ENCODE data around the gene PLEKHJ1.

Gene PLEKHJ1

GRCh38 chr19:2210206-2210605 is 25.9 kb downstream of the PLEKHJ1 start:
- TF ChIP-seq, protein P1, sequence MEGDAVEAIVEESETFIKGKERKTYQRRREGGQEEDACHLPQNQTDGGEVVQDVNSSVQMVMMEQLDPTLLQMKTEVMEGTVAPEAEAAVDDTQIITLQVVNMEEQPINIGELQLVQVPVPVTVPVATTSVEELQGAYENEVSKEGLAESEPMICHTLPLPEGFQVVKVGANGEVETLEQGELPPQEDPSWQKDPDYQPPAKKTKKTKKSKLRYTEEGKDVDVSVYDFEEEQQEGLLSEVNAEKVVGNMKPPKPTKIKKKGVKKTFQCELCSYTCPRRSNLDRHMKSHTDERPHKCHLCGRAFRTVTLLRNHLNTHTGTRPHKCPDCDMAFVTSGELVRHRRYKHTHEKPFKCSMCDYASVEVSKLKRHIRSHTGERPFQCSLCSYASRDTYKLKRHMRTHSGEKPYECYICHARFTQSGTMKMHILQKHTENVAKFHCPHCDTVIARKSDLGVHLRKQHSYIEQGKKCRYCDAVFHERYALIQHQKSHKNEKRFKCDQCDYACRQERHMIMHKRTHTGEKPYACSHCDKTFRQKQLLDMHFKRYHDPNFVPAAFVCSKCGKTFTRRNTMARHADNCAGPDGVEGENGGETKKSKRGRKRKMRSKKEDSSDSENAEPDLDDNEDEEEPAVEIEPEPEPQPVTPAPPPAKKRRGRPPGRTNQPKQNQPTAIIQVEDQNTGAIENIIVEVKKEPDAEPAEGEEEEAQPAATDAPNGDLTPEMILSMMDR (IDR thresholded peaks at IDR 0.05; ENCODE audit: low read depth, low read length, missing control alignments) = no peak
- no peak for DNase-seq (ENCODE audit: extremely low read depth, low read depth)
- H3K4me3 ChIP-seq (replicated peaks; ENCODE audit: low read depth, low read length) = no peak overlapping the region

- TF ChIP-seq, protein P1 (IDR thresholded peaks at IDR 0.05; ENCODE audit: low read depth, low read length, missing control alignments) = no peak
- no peak for DNase-seq (ENCODE audit: extremely low read depth, low read depth)
- no peak overlapping the region for H3K4me3 ChIP-seq (replicated peaks; ENCODE audit: low read depth, low read length)
These were observed 26.7 kb downstream of the PLEKHJ1 start for GRCh38 chr19:2209408-2209807.

DNA sequence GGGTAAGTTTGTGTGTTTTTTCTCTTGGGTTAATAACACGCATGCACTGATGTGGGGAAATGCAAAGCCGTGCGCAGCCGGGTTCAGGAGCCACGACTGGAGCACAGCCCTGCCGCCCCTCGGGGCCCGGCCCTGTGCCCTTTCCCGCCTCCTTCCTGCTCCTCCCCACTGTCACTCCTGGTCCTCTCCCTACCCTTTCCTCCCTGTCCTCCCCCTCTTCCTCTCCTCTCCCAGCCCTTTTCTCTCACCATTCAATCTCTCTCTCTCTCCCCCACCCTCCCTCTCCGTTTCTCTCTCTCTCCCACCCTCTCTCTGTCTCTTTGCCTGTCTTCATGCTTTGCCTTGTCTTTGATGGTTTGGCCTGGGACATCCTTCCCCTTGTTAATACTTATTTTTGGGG is 27.2 kb downstream of the PLEKHJ1 start:
- no peak overlapping the region for H3K4me3 ChIP-seq (replicated peaks; ENCODE audit: low read depth, low read length)
- TF ChIP-seq, protein P1 (IDR thresholded peaks at IDR 0.05; ENCODE audit: low read depth, low read length, missing control alignments) = no peak
- DNase-seq (ENCODE audit: extremely low read depth, low read depth) = no peak

DNA sequence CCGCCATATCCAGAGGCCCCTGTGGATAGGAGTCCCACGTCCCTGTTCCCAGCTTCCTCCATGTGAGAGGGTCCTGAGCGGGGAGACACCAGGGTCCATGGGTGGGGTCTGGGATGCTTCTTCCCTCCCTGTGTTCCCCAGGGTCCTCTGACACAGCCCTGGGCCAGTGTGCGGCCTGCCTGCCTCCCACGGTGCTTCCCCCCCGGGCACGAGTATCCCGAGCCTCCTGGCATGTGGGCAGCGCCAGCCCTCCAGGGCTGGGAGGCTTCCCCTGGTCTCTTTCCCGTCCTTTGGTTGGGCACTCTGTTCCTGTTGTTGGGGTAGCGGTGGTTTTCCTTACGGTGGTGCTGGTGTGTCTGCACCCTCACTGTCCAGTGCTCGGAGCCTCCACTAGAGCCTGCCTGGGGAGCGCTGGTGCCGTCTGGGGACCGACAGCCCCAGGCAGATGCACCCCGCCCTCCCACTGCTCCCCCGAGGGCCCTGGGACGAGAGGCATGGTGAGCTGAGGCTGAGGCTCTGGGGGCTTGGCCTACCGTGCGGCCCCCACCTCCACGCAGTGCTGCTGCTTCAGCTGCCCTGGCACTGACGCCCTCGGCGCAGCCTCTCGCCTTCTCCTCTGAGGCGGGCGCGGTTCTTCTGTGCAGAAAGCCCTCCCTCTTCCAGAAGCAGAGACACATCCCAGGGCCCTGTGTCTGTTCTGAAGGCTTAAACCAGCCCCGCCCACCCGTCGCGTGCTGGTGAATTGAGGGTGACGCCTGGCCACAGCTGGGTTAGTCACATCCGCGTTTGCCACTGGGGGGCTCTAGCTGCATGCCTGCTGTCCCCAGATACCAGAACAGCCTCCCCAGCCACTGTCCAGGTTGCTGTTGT is 27.9 kb downstream of the PLEKHJ1 start:
- DNase-seq (ENCODE audit: extremely low read depth, low read depth) = peak; percentile 51
- TF ChIP-seq, protein P1 (IDR thresholded peaks at IDR 0.05; ENCODE audit: low read depth, low read length, missing control alignments) = peak; percentile 37
- H3K4me3 ChIP-seq (replicated peaks; ENCODE audit: low read depth, low read length) = no peak overlapping the region

GRCh38 chr19:2207008-2207407 is 29.1 kb downstream of the PLEKHJ1 start:
- TF ChIP-seq, protein P1 (IDR thresholded peaks at IDR 0.05; ENCODE audit: low read depth, low read length, missing control alignments) = no peak
- DNase-seq (ENCODE audit: extremely low read depth, low read depth) = no peak
- H3K4me3 ChIP-seq (replicated peaks; ENCODE audit: low read depth, low read length) = no peak overlapping the region

GRCh38 chr19:2202366-2202765 is 33.8 kb downstream of the PLEKHJ1 start:
- H3K4me3 ChIP-seq (replicated peaks; ENCODE audit: low read depth, low read length) = no peak overlapping the region
- DNase-seq (ENCODE audit: extremely low read depth, low read depth) = no peak
- TF ChIP-seq, protein P1 (IDR thresholded peaks at IDR 0.05; ENCODE audit: low read depth, low read length, missing control alignments) = no peak
